H1 (cell line): ENCODE results near the gene CACNA1E. TPM values are rescaled to one million over a fixed set of nuclear protein-coding genes. Genes with fewer than 3 reads are reported as not detected.

Source experiments
- KDM1A ChIP-seq: fragments of 200-600, 300-600 bp; sonication (generic); IDR thresholded peaks from 2 replicates; pipeline ENCODE4 v1.7.1; 2016; ENCODE audit warnings: mild to moderate bottlenecking, low read length, borderline replicate concordance
- RNF2 ChIP-seq: fragments of 200-900, 300-1000 bp; sonication (generic); IDR thresholded peaks from 2 replicates; pipeline ENCODE4 v1.7.1; 2016; ENCODE audit warnings: borderline replicate concordance, low read depth, mild to moderate bottlenecking, antibody characterized with exemption, low read length; ENCODE audit not compliant: poor library complexity, severe bottlenecking; ENCODE audit errors: missing control alignments
- polyA plus RNA-seq, 7 experiments: library from polyadenylated mRNA; depleted of rRNA in 3 of 7; stranded (reverse) in 5 of 7; unstranded in 2 of 7; fragments of >200 nt in 5 of 7; fragments of 200-250 nt in 2 of 7; gene quantifications; 1 replicate in 5 of 7; 2 replicates in 1 of 7; 4 replicates in 1 of 7; pipeline versions ENCODE4 v1.2.1 to v1.2.3, GENCODE V29; 2011 to 2013; ENCODE audit warnings: missing spikeins in 2 of 7, mixed read lengths in 2 of 7
- total RNA-seq: library from RNA; stranded (reverse); fragmentation: NEBNext Ultra II Directional; extraction: Animal tissue kit (Norgen Biotek cat#: 25700); gene quantifications from 2 replicates; pipeline ENCODE4 v1.2.1, GENCODE V29; 2021
- TF ChIP-seq, protein P1 (sequence below): IDR thresholded peaks from 2 replicates; pipeline ENCODE4 v1.6.1; 2011; ENCODE audit warnings: low read length, improper control_type of control experiment
- TF ChIP-seq, protein P2 (sequence below): fragments of 300-600 bp; sonication (generic); IDR thresholded peaks from 2 replicates; pipeline ENCODE4 v1.7.1; 2012; ENCODE audit warnings: low read length, moderate library complexity, mild to moderate bottlenecking, inconsistent platforms; ENCODE audit not compliant: insufficient replicate concordance

Gene CACNA1E
- total and polyA plus RNA-seq, 2 of the 8 experiments (the other 6 are each of a cell fraction or from before 2014, with no cell fraction given), result 0.98 to 1.3 TPM

GRCh38 chr1:181559142-181559541, 75.8 kb downstream of the CACNA1E start (continued):
- TF ChIP-seq, protein P1, sequence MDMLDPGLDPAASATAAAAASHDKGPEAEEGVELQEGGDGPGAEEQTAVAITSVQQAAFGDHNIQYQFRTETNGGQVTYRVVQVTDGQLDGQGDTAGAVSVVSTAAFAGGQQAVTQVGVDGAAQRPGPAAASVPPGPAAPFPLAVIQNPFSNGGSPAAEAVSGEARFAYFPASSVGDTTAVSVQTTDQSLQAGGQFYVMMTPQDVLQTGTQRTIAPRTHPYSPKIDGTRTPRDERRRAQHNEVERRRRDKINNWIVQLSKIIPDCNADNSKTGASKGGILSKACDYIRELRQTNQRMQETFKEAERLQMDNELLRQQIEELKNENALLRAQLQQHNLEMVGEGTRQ, result no peak
- TF ChIP-seq, protein P2, sequence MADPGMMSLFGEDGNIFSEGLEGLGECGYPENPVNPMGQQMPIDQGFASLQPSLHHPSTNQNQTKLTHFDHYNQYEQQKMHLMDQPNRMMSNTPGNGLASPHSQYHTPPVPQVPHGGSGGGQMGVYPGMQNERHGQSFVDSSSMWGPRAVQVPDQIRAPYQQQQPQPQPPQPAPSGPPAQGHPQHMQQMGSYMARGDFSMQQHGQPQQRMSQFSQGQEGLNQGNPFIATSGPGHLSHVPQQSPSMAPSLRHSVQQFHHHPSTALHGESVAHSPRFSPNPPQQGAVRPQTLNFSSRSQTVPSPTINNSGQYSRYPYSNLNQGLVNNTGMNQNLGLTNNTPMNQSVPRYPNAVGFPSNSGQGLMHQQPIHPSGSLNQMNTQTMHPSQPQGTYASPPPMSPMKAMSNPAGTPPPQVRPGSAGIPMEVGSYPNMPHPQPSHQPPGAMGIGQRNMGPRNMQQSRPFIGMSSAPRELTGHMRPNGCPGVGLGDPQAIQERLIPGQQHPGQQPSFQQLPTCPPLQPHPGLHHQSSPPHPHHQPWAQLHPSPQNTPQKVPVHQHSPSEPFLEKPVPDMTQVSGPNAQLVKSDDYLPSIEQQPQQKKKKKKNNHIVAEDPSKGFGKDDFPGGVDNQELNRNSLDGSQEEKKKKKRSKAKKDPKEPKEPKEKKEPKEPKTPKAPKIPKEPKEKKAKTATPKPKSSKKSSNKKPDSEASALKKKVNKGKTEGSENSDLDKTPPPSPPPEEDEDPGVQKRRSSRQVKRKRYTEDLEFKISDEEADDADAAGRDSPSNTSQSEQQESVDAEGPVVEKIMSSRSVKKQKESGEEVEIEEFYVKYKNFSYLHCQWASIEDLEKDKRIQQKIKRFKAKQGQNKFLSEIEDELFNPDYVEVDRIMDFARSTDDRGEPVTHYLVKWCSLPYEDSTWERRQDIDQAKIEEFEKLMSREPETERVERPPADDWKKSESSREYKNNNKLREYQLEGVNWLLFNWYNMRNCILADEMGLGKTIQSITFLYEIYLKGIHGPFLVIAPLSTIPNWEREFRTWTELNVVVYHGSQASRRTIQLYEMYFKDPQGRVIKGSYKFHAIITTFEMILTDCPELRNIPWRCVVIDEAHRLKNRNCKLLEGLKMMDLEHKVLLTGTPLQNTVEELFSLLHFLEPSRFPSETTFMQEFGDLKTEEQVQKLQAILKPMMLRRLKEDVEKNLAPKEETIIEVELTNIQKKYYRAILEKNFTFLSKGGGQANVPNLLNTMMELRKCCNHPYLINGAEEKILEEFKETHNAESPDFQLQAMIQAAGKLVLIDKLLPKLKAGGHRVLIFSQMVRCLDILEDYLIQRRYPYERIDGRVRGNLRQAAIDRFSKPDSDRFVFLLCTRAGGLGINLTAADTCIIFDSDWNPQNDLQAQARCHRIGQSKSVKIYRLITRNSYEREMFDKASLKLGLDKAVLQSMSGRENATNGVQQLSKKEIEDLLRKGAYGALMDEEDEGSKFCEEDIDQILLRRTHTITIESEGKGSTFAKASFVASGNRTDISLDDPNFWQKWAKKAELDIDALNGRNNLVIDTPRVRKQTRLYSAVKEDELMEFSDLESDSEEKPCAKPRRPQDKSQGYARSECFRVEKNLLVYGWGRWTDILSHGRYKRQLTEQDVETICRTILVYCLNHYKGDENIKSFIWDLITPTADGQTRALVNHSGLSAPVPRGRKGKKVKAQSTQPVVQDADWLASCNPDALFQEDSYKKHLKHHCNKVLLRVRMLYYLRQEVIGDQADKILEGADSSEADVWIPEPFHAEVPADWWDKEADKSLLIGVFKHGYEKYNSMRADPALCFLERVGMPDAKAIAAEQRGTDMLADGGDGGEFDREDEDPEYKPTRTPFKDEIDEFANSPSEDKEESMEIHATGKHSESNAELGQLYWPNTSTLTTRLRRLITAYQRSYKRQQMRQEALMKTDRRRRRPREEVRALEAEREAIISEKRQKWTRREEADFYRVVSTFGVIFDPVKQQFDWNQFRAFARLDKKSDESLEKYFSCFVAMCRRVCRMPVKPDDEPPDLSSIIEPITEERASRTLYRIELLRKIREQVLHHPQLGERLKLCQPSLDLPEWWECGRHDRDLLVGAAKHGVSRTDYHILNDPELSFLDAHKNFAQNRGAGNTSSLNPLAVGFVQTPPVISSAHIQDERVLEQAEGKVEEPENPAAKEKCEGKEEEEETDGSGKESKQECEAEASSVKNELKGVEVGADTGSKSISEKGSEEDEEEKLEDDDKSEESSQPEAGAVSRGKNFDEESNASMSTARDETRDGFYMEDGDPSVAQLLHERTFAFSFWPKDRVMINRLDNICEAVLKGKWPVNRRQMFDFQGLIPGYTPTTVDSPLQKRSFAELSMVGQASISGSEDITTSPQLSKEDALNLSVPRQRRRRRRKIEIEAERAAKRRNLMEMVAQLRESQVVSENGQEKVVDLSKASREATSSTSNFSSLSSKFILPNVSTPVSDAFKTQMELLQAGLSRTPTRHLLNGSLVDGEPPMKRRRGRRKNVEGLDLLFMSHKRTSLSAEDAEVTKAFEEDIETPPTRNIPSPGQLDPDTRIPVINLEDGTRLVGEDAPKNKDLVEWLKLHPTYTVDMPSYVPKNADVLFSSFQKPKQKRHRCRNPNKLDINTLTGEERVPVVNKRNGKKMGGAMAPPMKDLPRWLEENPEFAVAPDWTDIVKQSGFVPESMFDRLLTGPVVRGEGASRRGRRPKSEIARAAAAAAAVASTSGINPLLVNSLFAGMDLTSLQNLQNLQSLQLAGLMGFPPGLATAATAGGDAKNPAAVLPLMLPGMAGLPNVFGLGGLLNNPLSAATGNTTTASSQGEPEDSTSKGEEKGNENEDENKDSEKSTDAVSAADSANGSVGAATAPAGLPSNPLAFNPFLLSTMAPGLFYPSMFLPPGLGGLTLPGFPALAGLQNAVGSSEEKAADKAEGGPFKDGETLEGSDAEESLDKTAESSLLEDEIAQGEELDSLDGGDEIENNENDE, result no peak
- TF ChIP-seq KDM1A, result no peak
- TF ChIP-seq RNF2, result no peak
